SHP77 treated with DMSO at 0.1 percent for 48 hours (cell line): ENCODE measurements around the gene PFKFB2.

Experiments
- DNase-seq: peaks from one replicate; lab custom pipeline; 2025; lab: John Stamatoyannopoulos, UW

PFKFB2 gene

DNA sequence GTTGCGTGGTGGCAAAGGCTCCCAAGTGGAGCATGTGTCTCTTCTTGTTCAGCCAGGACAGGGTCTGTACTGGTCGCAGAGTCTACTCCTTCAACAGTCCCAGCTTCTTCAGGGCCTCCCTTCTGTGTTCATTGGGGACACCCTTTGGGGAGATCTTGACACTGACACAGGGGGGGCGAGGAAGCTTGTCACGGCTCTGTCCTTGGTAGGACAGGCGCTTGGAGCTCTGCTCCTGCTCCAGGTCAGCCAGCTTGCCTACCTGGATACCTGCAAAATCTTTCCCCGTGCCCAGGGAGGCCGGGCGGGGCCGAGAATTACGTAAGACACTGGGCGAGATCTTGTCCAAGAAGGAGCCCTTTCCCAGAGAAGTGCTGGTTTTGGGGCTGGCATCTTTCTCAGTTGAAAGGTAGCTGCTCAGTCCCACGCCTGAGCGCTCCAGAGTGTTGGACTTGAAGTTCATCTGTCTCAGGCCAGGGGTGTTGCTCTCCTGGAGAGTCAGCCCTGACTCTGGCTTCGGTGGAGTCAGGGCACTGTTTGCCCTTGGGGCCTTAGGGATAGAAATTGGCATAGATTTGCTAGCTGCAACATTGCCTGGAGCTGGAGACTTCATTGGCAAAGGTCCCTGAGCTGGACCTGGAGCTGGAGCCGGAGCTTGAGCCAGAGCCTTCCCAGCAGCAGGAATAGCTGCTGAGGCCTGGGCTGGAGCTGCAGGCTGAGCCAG lies 31.0 kb upstream of the PFKFB2 start:
- no peak for DNase-seq

DNA sequence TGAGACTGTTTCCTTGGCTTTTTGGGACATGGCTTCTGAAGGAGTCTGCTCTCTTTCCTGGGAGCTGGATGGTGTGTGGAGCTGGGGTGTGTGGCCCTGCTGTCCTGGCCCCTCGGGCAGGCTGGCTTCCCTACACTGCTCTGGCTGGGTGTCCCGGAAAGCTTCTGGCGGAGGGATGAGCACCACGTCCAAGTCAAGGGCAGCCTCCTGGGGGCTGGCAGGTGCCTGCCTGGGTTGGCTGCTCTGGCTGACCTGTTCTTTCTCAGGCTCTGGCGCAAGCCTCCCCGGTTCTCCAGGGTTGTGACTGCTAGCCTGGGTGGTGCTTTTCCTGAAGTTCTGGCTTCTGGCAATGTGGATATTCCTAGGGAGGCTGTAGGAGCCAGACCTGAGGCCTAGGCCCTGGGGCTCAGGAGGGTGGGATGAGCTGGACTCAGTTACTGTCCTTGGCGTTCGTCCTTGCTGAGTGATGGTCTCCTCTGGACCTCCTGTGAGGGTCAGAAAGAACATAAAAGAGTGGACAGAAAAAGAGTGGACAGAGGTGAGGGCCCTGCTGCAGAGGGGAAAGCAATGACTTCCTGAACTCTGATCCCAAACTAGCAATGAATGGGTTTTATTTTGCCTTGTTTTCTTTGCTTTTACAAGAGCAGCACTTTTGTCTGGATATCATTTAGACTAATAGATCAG lies 29.9 kb upstream of the PFKFB2 start:
- DNase-seq, result no peak

DNA sequence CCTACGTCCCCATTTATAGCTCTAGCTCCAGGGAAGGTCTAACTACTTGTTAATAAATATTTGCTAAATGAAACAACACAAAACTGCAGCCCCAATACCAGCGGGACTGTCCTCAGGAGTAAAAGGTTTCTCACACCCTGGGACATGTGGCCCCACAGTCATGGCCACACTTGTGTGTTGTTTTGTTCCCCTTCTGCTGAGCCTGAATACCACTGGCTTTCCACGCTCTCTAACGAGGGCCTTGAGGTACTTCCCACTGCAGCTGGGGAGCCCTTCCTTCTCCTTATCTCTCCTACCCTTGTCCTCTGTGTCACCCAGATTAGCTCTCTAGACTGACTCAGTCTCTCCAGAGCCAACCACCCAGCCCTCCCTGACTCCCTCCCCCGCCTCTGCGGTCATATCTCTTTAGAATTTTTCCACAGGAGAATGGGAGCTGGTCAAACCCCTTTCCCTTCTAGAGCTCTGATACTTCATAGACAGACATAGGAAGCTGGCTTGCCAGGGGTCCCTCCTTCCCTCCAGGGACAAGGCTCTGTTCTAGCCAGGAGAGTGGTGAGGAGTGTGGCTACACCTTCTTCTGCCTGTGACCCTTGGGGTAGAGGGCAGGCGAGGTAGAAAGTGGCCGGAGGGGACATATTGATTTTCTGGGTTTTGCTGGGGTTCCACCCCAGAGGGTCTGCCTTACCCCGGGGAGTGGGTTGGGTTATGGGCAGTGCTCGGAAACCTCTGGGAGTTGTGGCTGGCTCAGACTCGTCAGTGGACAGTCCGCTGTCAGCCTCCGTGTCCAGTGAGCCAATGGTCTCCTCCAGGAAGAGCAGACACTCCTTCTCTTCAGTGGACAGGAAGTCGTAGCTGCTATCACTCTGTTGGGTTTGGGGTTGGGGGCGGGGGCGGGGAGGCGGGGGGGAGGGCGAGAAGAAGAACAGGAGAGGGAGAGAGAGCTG lies 28.6 kb upstream of the PFKFB2 start:
- no peak for DNase-seq

DNA sequence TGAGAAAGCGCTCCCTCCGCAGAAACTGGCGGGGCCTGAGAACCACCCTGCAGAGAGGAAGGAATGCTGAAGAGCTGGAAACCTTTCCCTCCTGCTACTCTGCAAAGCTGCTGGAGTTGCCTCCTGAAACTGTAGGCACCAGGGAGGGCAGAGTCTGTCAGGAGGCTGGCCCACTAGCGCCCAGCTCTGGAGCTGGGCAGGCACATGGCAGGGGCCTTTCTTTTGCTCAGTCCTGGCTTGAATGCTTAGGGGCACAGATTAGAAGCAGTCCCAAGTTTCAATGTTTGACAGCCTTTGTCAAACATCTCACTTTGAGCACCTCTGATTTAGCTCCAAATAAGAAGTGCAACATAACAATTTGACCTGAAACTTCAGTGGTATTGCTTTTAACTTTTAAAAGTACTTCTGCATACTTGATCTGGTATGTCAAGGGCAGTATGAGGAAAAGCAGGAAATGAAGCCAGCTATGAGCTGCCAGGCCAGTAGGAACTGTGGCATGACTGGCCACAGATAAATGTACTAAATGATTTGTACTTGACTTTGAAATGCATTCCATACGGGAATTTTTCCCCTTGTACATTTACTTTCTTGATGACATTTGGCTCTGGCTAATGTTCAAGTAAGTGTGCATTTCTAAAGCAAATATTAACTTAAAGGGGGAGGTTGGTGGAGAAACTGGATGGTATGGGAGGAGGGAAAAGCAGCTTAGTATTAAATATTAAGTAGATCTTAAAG lies 27.8 kb upstream of the PFKFB2 start:
- DNase-seq, result no peak

DNA sequence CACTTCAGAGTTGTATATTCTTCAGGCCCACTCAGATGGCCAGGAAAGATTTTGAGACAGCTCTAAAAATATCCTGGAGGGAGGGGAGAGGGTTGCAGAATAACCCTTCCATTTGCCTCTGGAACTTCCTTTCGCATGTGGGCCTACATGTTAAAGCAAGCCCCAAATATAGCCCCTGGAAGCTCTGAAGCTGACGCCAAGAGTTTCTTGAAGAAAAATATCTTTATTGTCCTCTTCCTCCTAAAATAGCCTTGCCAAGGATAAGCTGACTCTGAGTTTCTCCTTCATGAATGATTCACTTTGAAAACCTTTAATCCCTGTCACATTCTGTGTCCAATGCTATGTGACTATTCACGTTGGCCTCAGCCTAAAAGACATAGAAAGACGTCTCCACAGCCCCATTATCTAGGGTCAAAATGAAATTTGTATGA lies 27.0 kb upstream of the PFKFB2 start:
- DNase-seq, result no peak

DNA sequence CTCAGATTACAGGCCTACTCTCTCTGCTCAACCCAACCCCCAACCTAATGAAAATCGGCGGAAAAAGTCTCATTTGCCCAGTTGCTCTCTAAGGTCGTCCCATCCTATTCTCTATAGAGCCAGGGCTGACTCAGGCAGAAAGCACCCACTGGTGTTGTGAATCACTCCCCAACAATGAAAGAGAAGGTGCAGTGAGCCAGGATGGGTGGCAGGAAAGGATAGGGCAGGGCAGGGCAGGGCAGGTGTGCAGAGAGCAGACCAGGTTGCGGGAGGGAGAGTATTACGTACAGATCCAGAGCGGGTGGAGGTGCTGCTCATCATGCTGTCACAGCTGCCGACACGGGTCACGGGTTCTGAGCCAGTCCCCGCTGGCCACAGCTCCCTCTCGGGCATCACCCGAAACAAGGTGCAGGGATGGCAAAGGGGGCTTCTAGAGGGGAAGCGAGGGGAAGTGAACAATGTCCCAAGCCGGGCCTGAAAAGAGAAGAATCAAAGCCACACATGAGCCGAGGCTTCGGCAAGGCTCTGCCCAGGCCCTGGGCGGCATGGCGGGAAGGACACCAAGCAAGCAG lies 25.8 kb upstream of the PFKFB2 start:
- no peak for DNase-seq

DNA sequence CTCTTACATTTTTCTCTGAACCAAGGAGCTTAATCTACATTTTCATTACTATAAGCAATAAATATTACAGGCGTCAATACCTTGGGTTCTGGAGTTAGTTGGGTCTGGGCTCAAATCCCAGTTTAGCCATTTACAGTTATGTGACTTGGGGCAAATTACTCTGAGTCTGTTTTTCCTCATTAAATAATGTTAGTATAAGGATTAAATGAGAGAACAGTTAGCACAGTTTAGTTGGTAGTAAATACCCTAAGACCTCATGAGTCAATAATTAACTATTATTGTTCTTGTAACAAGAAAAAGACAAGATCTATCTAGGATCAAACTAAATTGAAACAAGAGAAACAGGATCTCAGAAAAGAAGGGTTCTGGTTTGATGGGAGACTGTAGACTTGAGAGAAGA lies 25.2 kb upstream of the PFKFB2 start:
- no peak for DNase-seq

DNA sequence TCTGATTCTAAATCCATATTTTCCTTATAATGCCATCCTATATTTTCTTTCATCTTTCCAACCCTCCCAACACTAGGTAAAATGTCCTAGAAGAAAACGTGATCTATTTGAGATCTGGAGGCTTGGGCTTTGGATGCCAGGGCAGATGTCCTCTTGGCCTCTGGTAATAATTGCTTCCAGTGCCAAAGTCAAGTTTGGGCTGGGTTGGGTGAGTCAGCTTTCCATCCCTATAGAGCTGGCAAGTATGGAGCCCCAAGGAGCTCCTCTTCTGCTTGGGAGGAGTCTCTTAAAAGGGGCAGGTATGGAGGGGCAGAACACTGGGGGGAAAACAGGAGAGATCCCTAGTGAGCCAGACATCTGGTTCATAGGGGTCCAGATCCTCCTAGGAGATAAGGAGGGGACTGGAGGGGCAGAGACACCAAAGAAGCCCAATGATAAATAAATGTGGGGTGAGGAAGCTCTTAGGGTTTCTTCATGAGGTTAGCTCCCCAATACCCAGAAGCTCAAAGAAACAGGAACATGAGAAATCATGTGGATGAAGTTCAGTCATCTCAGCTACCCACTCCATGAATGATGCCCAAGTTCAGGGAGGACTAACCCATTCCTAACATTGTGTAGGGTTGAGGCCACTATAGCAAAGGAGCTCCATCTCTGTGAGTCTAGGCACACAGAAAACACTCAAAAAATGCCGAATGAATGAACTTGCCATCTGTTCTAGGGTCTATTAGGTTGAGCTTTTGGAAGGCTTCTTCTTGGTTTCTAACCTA lies 24.0 kb upstream of the PFKFB2 start:
- no peak for DNase-seq

DNA sequence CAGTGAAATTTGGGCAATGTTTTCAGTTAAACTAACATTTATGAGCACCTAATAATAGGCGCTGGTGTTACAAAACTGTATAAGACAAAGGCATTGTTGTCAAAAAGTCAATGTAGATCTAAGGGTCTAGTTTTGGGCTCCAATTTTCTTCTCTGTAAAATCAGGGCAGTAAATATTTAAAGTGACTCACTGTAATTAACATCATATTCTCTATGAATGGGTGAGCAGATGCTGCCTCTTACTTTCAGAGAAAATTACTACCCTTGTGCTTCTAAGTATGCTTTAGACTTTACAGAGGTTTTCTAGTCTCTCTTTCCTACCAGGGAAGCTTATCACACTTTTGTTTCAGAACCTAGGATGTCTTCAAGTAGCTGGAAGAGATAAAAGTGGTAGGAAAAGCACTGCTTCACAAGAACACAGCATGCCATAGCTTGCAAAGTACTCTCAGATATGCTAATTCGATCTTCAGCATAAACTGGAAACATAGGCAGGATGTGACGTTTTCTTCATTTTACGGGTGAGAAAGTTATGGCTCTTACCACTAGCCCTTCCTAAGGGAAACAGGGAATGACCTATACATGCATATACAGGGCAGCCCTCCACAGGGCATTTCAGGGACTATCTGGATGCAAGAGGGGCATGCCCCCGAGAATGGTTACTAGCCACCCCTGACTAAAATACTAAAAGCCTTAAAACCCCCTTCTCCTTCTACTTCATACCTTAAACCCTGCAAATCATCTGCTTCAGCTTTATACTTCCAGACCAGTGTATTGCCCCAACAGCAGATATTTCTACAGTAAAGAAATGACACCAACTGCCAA lies 23.2 kb upstream of the PFKFB2 start:
- no peak for DNase-seq

DNA sequence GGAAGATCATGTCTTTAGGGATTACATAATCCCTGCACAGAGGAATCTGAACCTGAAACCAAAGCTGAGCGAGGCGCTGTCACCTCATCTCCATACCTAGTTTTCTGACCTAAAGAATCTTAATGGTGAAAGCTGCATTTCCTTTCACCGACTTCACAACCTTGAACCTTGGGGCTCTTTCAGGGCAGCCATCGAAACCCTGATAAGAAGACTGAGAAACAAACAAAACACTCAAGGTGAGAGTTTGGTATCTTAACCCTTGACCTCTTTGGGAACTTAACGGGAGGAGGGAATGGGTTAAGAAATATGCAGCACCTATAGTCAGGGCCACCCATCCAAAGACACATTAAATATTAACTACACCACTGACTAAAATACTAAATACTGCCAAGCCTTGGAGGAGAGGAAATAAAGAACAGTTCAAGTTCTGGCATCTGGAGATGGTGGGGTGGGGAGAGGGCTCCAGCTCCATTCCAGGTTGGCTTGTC lies 22.5 kb upstream of the PFKFB2 start:
- no peak for DNase-seq

DNA sequence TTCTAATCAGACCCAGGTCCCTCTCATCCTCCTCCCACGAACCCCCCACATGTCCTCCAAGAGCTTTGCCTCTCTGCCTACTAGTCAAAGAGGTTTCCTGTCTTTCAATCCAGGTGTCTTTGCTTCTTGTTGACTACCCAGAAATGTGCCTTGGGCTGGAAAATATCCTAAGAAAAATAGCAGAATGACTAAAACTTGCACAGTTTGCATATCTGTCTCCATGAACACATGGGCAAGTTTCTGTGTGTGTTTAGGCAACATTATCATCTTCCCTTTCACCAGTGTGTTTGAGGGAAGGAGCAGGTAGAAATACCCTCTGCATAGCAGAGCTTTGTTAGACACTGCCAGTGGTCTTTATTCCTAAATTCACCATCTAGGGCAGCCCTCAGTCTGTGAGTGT lies 22.1 kb upstream of the PFKFB2 start:
- DNase-seq, result no peak

DNA sequence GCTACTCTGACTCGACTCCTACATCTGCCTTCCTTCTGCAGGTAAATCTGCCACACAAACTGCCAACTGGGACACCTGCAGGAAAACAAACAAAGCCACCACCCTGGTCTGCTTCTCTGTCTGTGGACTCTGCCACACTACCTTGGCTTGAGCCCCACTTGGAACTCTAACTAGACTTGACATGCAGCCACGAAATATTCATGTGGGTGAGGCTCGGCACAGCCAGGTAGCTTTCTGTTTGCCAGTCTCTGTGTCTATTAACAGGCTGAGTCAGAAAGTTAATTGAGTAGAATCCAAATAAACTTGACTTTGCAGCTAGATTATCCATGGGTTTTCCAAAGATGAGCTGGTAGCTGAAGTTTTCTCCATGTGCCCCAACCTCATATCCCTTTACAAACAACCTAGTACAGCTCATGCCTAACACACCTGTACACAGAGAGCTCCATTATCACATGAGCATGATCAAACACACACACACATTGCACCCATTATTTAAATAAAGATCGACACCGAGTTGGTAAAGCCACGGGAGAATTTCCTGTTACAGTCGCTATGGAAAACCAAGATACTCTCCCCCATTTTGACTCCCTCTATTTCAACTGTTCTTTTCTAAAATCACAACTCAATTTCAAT lies 21.3 kb upstream of the PFKFB2 start:
- no peak for DNase-seq

DNA sequence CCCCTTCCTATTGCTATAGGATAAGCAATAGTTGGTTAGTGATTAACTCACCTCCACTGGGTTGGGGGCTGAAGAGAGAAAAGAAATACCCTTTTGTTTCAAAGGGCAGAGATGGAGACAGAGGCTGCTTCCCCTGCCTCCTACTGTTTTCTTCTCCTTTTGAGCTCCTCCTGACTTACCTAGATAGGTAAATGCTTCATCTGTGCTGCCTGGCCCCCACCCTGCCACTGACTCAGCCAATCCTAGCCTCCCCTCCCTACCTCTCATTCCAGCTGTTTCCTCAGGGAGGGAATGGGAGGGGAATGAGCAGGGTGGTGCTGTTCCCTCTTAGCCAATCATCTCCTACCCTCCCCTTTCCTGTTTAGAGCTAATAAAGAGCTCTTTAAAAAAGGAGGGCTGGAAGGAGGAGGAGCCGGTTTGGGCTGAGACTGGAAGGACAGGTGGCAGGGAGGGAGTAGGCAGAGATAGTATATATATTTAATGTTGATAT lies 20.5 kb upstream of the PFKFB2 start, which contains the start of gene C1orf116:
TSS of gene C1orf116 (minus strand) at position 229 of the 490 bp plus-strand sequence. CDS start 5,158 bp downstream, outside the sequence.
- DNase-seq, result no peak

DNA sequence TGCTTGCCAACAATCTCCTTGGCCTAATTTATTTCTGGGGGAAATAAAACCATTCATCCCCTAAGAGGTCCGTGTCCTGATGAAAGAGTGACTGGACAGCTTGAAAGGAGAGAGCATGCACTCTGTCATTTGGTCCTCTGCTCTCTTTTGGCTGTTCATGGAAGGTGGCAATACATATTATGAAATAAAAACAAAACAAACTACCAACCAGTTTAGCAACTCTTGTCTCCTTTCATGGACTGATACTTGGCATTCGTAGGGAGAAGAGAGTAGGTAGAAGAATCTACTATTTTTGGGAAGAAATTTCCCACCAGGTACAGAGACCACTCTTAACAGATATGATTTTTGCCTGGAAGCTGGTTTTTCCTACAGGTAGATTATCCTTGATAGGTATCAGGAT lies 19.8 kb upstream of the PFKFB2 start:
- DNase-seq, result no peak

DNA sequence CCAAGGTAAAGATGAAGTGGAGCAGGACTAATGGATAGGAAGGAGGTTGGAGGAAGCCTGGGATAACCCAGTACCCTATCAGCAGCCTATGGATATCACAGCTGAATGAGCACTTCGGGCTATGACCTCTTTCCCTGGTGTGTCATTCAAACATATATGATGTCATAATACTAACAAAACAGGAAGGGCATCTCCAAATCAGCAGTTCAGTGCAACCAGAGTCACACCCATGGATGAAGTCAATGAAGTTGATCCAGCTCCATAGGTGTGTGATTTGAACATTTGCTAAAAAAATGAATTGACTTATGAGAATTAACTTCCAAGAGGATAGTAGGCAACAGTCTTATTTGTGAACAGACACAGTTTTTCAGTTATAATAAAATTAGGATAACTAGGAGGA lies 18.9 kb upstream of the PFKFB2 start:
- peak; percentile 9 for DNase-seq

DNA sequence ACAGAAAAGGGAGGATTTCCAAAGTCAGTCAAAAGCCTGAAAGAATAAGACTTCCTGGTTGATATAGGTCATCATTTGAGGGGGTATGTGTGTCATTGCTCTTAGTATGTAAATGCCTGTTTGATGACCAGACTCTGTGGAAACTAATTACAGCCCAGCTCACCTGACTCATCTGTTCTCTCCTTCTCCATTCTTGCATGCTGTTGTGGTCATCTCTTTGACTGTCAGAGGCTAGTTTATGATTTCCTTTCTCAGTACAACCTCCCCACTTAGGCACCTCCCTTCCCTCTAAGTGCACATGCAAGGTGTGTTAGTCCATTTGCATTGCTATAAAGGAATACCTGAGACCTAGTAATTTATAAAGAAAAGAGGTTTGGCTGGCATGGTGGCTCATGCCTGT lies 18.1 kb upstream of the PFKFB2 start:
- DNase-seq, result no peak

DNA sequence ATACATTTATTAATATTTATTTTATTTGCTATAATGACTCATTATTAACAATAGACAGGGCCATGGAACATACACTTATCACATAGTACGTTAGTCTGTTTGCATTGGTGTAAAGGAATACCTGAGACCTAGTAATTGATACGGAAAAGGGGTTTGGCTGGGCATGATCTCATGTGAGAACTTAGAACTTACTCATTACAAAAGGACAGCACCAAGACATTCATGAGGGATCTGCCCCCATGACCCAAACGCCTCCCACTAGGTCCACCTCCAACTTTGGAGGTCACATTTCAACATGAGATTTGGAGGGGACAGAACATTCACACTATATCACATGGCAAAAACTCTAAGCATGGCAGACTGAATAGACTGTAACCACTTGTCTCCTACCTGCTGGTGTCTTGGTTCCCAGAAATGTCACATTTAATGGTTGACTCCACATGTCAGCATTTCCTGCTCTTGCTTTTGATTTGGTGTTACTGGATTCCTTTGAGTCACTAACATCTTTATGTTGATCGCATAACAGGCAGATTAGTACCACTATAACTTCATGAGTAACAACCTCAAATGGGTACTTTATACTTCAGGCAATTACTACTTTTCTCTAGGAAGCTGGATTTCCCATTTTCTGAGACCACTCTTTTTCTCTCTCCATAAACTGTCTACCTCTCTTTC lies 17.1 kb upstream of the PFKFB2 start:
- no peak for DNase-seq

DNA sequence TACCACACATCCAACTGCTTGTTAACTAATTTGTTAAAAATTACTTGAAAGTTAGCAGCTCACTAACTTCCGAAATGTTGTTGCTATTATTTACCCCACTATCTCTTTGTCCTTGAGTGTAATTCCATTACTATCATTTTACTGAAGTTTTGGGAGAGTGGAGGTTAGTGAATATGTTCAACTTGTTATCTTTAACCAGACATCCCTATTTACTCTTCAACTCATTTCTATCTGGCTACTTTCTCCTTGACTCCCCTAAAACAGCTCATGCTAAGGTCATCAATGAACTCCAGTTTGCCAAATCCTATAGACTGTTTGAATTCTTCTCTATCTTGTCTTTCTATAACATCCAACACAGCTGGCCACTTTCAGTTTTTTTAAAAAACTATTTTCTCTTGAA lies 16.2 kb upstream of the PFKFB2 start:
- no peak for DNase-seq
